Heart left ventricle (tissue), 13 donors: ENCODE data around the gene CIC.

Experiments
- POLR2A ChIP-seq, 2 donors: fragments of 450-650 bp; IDR thresholded peaks; one replicate each; pipeline ENCODE4 v1.6.1; 2017; ENCODE audit warnings: antibody characterized with exemption in 2 of 2, mild to moderate bottlenecking in 2 of 2, moderate library complexity in 2 of 2
- TF ChIP-seq, protein P1 (sequence below), 12 donors: fragments of 200-600 bp; sonication (generic) in 4 of 12; IDR thresholded peaks; one replicate each; pipeline versions ENCODE4 v1.5.0 to v1.8.0; 2018 to 2022; ENCODE audit warnings: antibody characterized with exemption in 12 of 12, mild to moderate bottlenecking in 5 of 12
- donor health status: ischemic (EF 13 %, LVEDD 7.1; RV severe dilation, severe dysfunction).
- donor health status: DM: no; HTN: yes; CAD: no.
- donor health status: DM: no; HTN: no; CAD: no.
- donor health status: ischemic (EF 25% LVEDD 6.9; RV normal size, moderate dysfunction).
- donor health status: ischemic (EF 25% LVEDD 5.7; RV mildly dilated, moderate dysfunction).
- donor health status: ischemic (EF 35%, LVEDD 5.7; RV mildly dilated, moderate dysfunction).
- donor health status: nonischemic (EF 11% LVEDD 7.7; RV severe dilation, severe dysfunction).
- donor health status: DM: yes; HTN: yes; CAD: no.
- donor health status: PGD.
- donor health status: ischemic (EF 29% LVEDD 5.4; RV normal size, mild dysfunction).
- donor health status: nonischemic (EF 23%, LVEDD 6.1; RV moderate dilation, normal function).

DNA sequence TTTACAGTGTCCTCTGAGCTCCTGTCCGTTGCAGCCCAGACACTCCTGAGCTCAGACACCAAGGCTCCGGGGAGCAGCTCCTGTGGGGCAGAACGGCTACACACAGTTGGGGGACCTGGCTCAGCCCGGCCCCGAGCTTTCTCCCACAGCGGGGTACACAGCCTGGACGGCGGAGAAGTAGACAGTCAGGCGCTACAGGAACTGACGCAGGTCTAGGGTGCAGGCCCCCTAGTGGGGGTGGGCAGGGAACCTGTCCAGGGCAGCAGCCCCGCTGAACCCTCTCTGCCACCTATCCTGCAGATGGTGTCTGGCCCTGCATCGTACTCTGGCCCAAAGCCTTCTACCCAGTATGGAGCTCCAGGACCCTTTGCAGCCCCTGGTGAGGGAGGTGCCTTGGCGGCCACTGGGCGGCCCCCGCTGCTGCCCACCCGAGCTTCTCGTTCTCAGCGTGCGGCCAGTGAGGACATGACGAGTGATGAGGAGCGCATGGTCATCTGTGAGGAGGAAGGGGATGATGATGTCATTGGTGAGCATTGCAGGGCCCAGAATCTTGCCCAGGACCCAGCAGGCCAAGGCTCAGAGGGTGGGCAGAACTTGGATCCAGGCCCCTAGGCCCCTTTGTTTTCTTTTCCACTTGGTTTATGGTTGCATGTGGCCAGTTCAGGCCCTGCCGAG, 20.0 kb downstream of the CIC start:
- TF ChIP-seq, protein P1, sequence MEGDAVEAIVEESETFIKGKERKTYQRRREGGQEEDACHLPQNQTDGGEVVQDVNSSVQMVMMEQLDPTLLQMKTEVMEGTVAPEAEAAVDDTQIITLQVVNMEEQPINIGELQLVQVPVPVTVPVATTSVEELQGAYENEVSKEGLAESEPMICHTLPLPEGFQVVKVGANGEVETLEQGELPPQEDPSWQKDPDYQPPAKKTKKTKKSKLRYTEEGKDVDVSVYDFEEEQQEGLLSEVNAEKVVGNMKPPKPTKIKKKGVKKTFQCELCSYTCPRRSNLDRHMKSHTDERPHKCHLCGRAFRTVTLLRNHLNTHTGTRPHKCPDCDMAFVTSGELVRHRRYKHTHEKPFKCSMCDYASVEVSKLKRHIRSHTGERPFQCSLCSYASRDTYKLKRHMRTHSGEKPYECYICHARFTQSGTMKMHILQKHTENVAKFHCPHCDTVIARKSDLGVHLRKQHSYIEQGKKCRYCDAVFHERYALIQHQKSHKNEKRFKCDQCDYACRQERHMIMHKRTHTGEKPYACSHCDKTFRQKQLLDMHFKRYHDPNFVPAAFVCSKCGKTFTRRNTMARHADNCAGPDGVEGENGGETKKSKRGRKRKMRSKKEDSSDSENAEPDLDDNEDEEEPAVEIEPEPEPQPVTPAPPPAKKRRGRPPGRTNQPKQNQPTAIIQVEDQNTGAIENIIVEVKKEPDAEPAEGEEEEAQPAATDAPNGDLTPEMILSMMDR (IDR thresholded peaks at IDR 0.05): no peak
- TF ChIP-seq POLR2A (IDR thresholded peaks at IDR 0.05): no peak
